HG03280 (cell line): ENCODE data around the gene TAF15.

Experiments used
- ATAC-seq: cut with Tn5 transposase; IDR thresholded peaks from one replicate; pipeline ENCODE4 v1.9.1; 2021; ENCODE audit warnings: mild to moderate bottlenecking, moderate library complexity; ENCODE audit not compliant: unreplicated experiment

Gene TAF15

GRCh38 chr17:35870906-35871819, 61.9 kb downstream of the TAF15 start:
- no peak for ATAC-seq

GRCh38 chr17:35872196-35872980, 63.1 kb downstream of the TAF15 start:
- no peak for ATAC-seq

GRCh38 chr17:35875072-35875799, 66.0 kb downstream of the TAF15 start:
- ATAC-seq, result no peak

- ATAC-seq, result no peak
These were observed 66.5 kb downstream of the TAF15 start for GRCh38 chr17:35875800-35876139.

DNA sequence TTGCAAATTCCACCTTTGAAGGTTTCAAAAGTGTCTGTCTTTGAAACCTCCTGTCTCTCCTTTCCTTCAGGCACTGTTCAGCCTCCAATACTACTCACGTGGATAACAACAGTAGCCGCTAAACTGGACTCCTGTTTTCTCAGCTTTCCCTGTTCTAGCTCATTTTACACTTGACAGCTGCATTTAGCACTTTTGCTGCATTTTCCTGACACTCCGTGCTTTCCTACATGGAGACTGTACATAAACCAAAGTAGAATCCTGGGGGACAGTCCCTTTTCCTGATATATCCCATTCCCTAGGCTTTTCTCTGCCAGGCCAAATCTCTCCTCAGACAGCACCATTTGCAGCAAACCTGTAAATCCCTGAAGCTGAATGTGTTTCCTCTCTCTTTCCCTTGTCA, 67.2 kb downstream of the TAF15 start:
- no peak for ATAC-seq

GRCh38 chr17:35877345-35878029, 68.2 kb downstream of the TAF15 start:
- ATAC-seq, result no peak

GRCh38 chr17:35878361-35878760, 69.1 kb downstream of the TAF15 start:
- no peak for ATAC-seq

DNA sequence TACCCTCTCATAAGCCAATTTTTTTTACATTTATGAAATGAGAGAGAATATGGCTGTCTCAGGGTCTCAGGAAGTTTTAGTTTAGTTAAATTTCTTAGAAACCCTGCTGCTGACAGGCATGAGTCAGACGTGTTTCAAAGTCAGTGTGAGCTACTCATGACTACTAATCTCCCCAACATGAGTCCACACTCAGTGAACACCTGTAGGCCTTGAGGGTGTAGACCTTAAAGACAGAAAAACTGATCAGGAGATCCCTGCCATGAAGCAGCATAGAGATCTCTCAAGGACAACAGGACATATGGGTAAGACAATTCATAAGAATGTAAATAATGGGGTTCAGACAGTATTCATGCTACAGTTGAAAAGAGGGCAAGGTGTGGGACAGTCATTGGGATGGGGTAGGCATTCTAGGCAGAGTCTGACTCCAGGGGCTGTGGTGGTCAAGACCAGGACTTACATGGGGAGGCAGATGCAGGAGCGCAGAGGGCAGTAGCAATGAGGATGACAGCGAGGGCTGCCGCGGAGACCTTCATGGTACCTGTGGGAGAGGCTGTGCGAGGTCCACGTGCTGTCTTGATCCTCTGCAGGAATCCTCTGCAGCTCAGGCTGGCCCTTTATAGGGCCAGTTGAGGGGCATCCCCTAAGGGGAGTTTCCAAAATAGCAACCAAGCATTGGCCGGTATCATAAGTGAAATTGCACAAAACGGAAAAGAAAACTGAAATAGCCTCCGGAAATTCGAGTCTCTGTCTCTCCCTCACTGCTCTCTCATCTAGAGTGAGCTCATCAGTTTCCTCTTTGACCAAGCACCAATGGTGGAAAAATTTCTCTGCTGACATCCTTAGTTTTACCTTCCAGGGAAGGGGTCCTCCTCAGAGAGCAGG, 70.7 kb downstream of the TAF15 start, which contains the start of gene CCL5:
TSS of gene CCL5 (minus strand) at position 588 of the 882 bp plus-strand sequence.
- peak; percentile 94 for ATAC-seq

- ATAC-seq, result no peak
These were observed 80.0 kb downstream of the TAF15 start for GRCh38 chr17:35889241-35889640.

GRCh38 chr17:35889818-35890773, 80.8 kb downstream of the TAF15 start:
- no peak for ATAC-seq

- ATAC-seq, result no peak
These were observed 81.5 kb downstream of the TAF15 start for GRCh38 chr17:35890774-35891155.

- ATAC-seq, result no peak
These were observed 82.0 kb downstream of the TAF15 start for GRCh38 chr17:35891269-35891668.

- ATAC-seq, result no peak
These were observed 83.1 kb downstream of the TAF15 start for GRCh38 chr17:35892091-35893035.

DNA sequence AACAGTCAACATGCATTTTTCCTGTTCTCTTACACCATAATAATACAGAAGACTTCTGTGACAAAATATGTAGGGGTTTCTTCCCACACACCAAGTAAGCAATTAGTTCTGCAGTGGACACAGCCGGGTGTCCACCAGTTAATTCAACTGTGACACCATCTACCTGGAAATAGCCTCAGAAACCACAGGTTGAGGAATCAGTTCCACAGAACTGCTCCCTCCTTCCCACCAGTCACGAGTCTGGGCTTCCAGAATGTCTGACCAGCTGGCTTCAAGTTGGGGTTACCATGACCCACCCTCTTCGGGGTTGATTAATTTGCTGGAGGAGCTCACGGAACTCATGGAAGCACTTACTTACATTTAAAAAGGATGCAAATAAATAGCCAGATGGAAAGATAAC, 84.5 kb downstream of the TAF15 start:
- ATAC-seq, result no peak

- ATAC-seq, result no peak
These were observed 84.9 kb downstream of the TAF15 start for GRCh38 chr17:35894206-35894605.

DNA sequence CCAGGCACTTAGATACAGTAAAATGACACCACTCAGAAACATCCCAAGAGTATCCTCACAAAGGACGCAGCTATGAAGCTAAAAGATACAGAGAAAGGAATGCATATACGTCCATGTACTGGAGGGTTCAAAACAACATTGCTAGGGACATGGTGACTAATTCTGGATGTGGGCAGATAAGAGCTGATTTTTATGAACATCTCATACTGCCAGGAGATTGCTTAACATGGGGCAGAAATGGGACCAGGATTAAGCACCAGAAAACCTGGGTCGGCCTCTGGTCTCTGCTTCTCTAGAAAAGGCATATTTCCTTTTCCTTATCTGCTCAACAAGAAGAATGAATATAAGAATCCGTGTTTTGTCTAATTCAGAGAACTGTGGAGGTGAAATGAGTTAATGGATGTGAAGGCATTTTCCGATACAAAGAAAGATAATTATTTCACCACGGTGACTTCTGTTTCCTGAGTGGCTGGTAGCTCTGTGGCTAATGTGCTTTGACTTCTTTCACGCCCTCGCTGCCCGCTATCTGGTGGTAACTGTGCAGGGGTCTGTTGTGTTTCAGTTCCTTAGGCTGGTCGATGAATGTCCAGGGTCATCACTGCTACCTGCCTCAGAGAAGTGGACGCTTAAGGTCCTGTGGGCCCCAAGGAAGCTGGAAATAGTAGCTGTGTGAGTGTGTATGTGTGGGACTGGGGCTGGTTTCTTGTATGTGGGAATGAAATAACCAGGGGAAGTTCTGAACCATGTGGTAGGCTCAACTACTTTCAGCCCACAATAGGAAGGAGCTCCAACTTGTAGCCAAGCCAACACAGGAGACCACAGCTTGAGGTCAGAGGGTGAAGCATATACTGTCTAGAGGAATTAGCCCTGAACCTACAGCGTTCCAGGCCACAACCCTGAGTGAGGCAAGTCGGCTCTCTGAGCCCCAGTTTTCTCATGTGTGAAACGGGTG, 86.6 kb downstream of the TAF15 start:
- no peak for ATAC-seq
